IPS-20b (cell line): Measurements from ENCODE around the gene OVOL3.

Source experiments
- H3K27ac ChIP-seq: one replicate; pipeline ENCODE4 v1.5.1; 2013; ENCODE audit warnings: low read length
- H3K27me3 ChIP-seq: 2 replicates; pipeline ENCODE4 v1.6.1; 2013; ENCODE audit warnings: mild to moderate bottlenecking, low read length, inconsistent platforms; ENCODE audit not compliant: insufficient read depth
- H3K36me3 ChIP-seq: 2 replicates; pipeline ENCODE4 v1.6.1; 2013; ENCODE audit warnings: low read depth, mild to moderate bottlenecking, inconsistent platforms, low read length, moderate library complexity; ENCODE audit not compliant: insufficient read depth
- H3K4me1 ChIP-seq: 2 replicates; pipeline ENCODE4 v1.6.1; 2013; ENCODE audit warnings: mild to moderate bottlenecking, control low read depth, inconsistent platforms, low read length, moderate library complexity; ENCODE audit not compliant: insufficient read depth
- H3K4me3 ChIP-seq: 2 replicates; pipeline ENCODE4 v1.5.1; 2013; ENCODE audit warnings: mild to moderate bottlenecking, low read length, inconsistent platforms
- H3K9ac ChIP-seq: 2 replicates; pipeline ENCODE4 v1.6.1; 2013; ENCODE audit warnings: low read depth, mild to moderate bottlenecking, inconsistent platforms, low read length, moderate library complexity
- H3K9me3 ChIP-seq: 2 replicates; pipeline ENCODE4 v1.6.1; 2013; ENCODE audit warnings: mild to moderate bottlenecking, low read depth, low read length, inconsistent platforms; ENCODE audit not compliant: insufficient read depth

The OVOL3 gene

DNA sequence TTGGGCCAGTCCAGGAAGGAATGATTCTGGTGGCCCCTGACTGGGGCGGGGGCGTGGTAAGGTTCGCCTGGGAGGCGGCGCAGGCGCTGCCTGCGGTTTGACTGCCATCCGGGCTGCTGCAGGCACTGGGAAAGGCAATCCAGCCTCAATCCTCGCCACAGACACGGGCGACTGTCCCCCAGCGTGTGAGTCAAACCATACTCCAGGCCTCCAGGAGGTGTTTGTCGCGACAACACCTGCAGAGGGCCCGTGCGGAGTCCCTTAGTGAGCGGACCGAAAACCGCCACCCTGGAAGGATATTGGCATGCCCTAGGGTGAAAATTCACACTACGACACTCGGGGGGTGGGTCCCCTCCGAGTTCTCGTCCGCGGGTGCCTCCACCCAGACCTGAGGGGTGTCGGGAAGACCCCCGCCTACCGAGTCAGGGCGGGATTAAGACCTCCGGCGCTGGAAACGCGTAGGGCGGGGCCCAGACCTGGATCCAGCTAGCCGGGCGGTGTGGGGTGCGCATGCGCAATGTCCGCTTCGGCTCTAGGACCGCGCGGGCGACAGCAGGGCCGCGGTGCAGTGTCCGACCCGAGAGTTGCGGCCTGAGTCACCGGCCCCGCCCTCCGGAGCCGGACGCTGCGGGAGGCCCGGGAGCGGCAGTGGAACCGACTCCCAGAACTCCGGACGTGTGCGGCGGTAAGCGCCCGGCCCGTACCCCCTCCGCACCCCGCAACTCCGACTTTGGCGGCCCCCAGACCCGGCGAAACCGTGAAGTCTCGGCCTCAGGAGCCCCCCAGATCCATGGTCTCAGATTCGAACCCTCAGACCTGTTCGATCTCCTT lies 28.7 kb downstream of the OVOL3 start, which contains the start of gene CAPNS1:
CAPNS1 (plus strand) TSS at position 594 of the 831 bp plus-strand sequence. CDS start 946 bp downstream, outside the sequence.
- H3K27me3 ChIP-seq, result no peaks in the 10 kb centered on the region

GRCh38 chr19:36140304-36141038 lies 29.5 kb downstream of the OVOL3 start:
- Histone ChIP-seq H3K27ac (peak overlapping the region; percentile 68), H3K4me3 (peak overlapping the region; percentile 100)

More for the DNA sequence above, 28.7 kb downstream of the OVOL3 start, which contains the start of gene CAPNS1:
- H3K9me3 ChIP-seq, result no peaks in the 10 kb centered on the region
- H3K36me3 ChIP-seq, result peaks cover 19% of the 10 kb centered on the region
- peaks cover 3% of the 10 kb centered on the region; the same call in 1 of the 2 replicates for H3K4me1 ChIP-seq
- H3K9ac ChIP-seq, result peak within 1 kb of the TSS; percentile 98
- H3K4me3 ChIP-seq, result peak within 1 kb of the TSS; percentile 100
- peak within 1 kb of the TSS; percentile 68 for H3K27ac ChIP-seq

GRCh38 chr19:36141039-36141927 lies 30.3 kb downstream of the OVOL3 start:
- Histone ChIP-seq H3K36me3 (peaks cover 35% of the 10 kb centered on the region), H3K27ac (no peak overlapping the region), H3K9ac (peak overlapping the region; percentile 53; the same call in 1 of the 2 replicates), H3K27me3 (no peaks in the 10 kb centered on the region), H3K9me3 (no peaks in the 10 kb centered on the region), H3K4me3 (peak overlapping the region; percentile 100), H3K4me1 (peaks cover 3% of the 10 kb centered on the region; the same call in 1 of the 2 replicates)

More at GRCh38 chr19:36140304-36141038, 29.5 kb downstream of the OVOL3 start:
- no peaks in the 10 kb centered on the region for H3K9me3 ChIP-seq
- peaks cover 3% of the 10 kb centered on the region; the same call in 1 of the 2 replicates for H3K4me1 ChIP-seq
- H3K36me3 ChIP-seq, result peaks cover 26% of the 10 kb centered on the region
- no peaks in the 10 kb centered on the region for H3K27me3 ChIP-seq
- H3K9ac ChIP-seq, result peak overlapping the region; percentile 98

GRCh38 chr19:36142046-36142445 lies 31.1 kb downstream of the OVOL3 start:
- H3K27ac ChIP-seq, result no peak overlapping the region
- peaks cover 42% of the 10 kb centered on the region for H3K36me3 ChIP-seq

GRCh38 chr19:36142496-36142895 lies 31.6 kb downstream of the OVOL3 start:
- H3K4me1 ChIP-seq, result peaks cover 3% of the 10 kb centered on the region; the same call in 1 of the 2 replicates
- no peak overlapping the region for H3K9ac ChIP-seq
- no peaks in the 10 kb centered on the region for H3K27me3 ChIP-seq
- no peak overlapping the region for H3K27ac ChIP-seq
- no peak overlapping the region for H3K4me3 ChIP-seq
- H3K9me3 ChIP-seq, result no peaks in the 10 kb centered on the region
- H3K36me3 ChIP-seq, result peaks cover 46% of the 10 kb centered on the region

More at GRCh38 chr19:36142046-36142445, 31.1 kb downstream of the OVOL3 start:
- Histone ChIP-seq H3K27me3 (no peaks in the 10 kb centered on the region), H3K4me1 (peaks cover 3% of the 10 kb centered on the region; the same call in 1 of the 2 replicates), H3K9ac (peak overlapping the region; percentile 53; the same call in 1 of the 2 replicates), H3K9me3 (no peaks in the 10 kb centered on the region), H3K4me3 (peak overlapping the region; percentile 78; the same call in 1 of the 2 replicates)

GRCh38 chr19:36144624-36145023 lies 33.7 kb downstream of the OVOL3 start:
- H3K4me3 ChIP-seq, result no peak overlapping the region
- H3K9ac ChIP-seq, result no peak overlapping the region
- no peaks in the 10 kb centered on the region for H3K9me3 ChIP-seq
- no peak overlapping the region for H3K27ac ChIP-seq
- peaks cover 3% of the 10 kb centered on the region; the same call in 1 of the 2 replicates for H3K4me1 ChIP-seq
- peaks cover 64% of the 10 kb centered on the region for H3K36me3 ChIP-seq
- no peaks in the 10 kb centered on the region for H3K27me3 ChIP-seq

- Histone ChIP-seq H3K9me3 (no peaks in the 10 kb centered on the region), H3K27ac (no peak overlapping the region), H3K36me3 (peaks cover 69% of the 10 kb centered on the region), H3K4me3 (no peak overlapping the region), H3K9ac (no peak overlapping the region), H3K27me3 (no peaks in the 10 kb centered on the region), H3K4me1 (no peaks in the 10 kb centered on the region)
Observed at GRCh38 chr19:36149673-36150406, 38.9 kb downstream of the OVOL3 start.

- H3K27me3 ChIP-seq, result no peaks in the 10 kb centered on the region
- H3K4me3 ChIP-seq, result no peak overlapping the region
- H3K9me3 ChIP-seq, result no peaks in the 10 kb centered on the region
- H3K4me1 ChIP-seq, result no peaks in the 10 kb centered on the region
- no peak overlapping the region for H3K27ac ChIP-seq
- H3K9ac ChIP-seq, result no peak overlapping the region
- H3K36me3 ChIP-seq, result peaks cover 61% of the 10 kb centered on the region
Observed at GRCh38 chr19:36150586-36150985, 39.6 kb downstream of the OVOL3 start.

DNA sequence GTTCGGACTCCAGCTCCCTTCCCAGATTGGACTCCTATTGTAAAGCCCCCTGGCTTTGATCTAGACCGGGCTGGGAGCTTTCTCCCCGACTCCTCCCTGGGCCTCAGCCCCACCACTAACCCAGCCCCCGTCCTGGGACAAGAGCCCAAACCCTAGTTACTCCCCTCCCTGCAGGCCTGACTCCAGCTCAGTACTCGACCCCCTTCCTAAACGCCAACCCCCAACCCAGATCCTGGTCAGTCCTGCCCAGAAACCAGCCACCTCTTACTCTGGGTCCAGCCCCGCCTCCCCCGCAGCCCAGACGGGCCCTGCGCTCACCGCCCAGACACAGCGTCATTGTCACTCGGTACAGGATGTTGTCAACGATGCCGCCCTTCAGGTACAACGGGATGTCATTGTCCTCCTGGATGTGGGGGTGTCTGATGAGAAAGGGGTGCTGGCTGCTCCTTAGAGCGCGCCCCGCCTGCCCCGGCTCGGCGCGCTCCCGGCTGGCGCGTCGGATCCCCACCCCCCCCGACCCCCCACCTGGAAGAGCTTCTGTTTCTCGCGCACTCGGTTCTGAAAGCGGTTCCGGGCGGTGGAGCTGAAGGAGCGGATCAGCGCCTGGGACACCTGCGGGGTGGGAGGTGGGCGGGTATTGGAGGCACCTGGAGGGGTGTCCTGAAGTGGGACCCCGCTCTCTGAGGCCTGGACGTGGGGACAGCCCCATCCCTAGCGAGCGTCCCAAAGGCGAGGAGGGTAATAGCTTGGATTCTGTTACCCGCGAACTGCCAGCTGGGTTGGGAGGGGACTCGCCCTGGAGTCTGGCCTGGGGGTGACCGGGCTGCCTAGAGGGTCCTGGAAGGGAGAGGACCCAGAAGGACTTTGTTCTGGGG lies 40.4 kb downstream of the OVOL3 start:
- H3K36me3 ChIP-seq, result peaks cover 54% of the 10 kb centered on the region
- no peak overlapping the region for H3K4me3 ChIP-seq
- H3K27ac ChIP-seq, result no peak overlapping the region
- no peaks in the 10 kb centered on the region for H3K4me1 ChIP-seq
- H3K9ac ChIP-seq, result no peak overlapping the region
- no peaks in the 10 kb centered on the region for H3K27me3 ChIP-seq
- H3K9me3 ChIP-seq, result no peaks in the 10 kb centered on the region

DNA sequence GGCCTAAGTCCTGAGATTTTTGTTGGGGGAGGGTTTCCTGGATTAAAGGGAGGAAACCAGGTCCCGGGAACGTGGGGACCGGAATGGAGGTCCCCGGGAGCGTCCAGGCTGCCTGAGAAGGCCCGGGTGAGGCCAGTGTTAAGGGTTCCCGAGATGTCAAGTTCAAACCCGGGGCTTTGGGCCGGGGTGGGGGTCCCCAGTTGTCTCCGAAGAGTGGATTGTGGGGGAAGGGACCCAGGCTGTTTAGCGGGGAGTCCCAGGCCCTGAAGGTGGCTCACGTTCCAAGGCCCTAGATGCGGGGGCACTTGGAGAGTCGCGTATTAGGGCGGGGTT lies 41.0 kb downstream of the OVOL3 start:
- Histone ChIP-seq H3K36me3 (peaks cover 47% of the 10 kb centered on the region), H3K27ac (no peak overlapping the region), H3K9ac (no peak overlapping the region), H3K4me1 (no peaks in the 10 kb centered on the region), H3K9me3 (no peaks in the 10 kb centered on the region), H3K27me3 (no peaks in the 10 kb centered on the region), H3K4me3 (no peak overlapping the region)
